ENCODE measurements around the gene PRDM16. TPM values are rescaled to one million over a fixed set of nuclear protein-coding genes. Genes with fewer than 3 reads are reported as not detected.

Gene PRDM16
- total RNA-seq, 1 experiment from 2014 or later = 5.3 TPM

DNA sequence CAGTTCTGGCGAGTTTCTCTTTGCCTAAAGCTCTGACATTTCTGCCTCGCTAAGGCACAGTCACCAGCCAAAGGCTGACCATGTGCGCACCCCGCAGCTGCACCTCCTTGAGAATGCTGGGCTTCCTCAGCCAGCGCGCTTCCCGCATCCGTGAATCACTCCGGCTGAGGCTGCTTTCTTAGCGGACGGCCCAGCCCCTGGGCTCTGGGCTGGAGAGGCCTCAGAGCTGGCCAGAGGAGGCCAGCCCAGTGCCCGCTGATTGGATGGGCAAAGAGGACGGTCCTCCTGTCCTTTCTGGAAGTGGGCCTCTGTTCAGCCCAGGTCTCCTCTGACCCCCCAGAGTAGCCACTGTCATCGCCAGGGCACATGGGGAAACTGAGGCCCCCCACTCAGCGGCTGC, 56.1 kb downstream of the PRDM16 start:
- H3K27ac Mint-ChIP-seq (ENCODE audit: unreplicated experiment) = no peak overlapping the region
- H3K4me1 ChIP-seq = no peaks in the 10 kb centered on the region
- no peaks in the 10 kb centered on the region for H3K36me3 Mint-ChIP-seq (ENCODE audit: insufficient read depth, unreplicated experiment)
- no peaks in the 10 kb centered on the region for H3K9me3 Mint-ChIP-seq (ENCODE audit: unreplicated experiment)
- ChIA-PET POLR2A (no interaction called here), CTCF (no interaction called here)
- no peaks in the 10 kb centered on the region for H3K9me3 ChIP-seq
- no peaks in the 10 kb centered on the region for H3K4me1 Mint-ChIP-seq (ENCODE audit: low read depth, unreplicated experiment)
- no peaks in the 10 kb centered on the region for H3K27me3 Mint-ChIP-seq (ENCODE audit: insufficient read depth, unreplicated experiment)
- H3K4me3 ChIP-seq (ENCODE audit: low read depth, low read length) = no peak overlapping the region
- no peaks in the 10 kb centered on the region for H3K27me3 ChIP-seq (replicated peaks; ENCODE audit: control insufficient read depth, insufficient read depth, low read length)
- BruUV-seq (replicated peaks) = no TSS peak
- H3K36me3 ChIP-seq (ENCODE audit: control insufficient read depth, insufficient read depth, low read length) = no peaks in the 10 kb centered on the region
- TF ChIP-seq CTCF (IDR thresholded peaks at IDR 0.05; ENCODE audit: insufficient read depth in 1 of 2, low read depth in 1 of 2, low read length in 1 of 2, severe bottlenecking in 1 of 2, unreplicated experiment in 1 of 2) = no peak
- intact Hi-C loops (cut with micrococcal nuclease; ENCODE audit: unreplicated experiment) = no loop called here
- no peak overlapping the region for H3K4me3 Mint-ChIP-seq (ENCODE audit: unreplicated experiment)
- DNase-seq = no peak

- Mint-ChIP-seq H3K27me3 (ENCODE audit: insufficient read depth, unreplicated experiment) (no peaks in the 10 kb centered on the region), H3K4me1 (ENCODE audit: low read depth, unreplicated experiment) (no peaks in the 10 kb centered on the region), H3K4me3 (ENCODE audit: unreplicated experiment) (no peak overlapping the region), H3K27ac (ENCODE audit: unreplicated experiment) (no peak overlapping the region), H3K36me3 (ENCODE audit: insufficient read depth, unreplicated experiment) (no peaks in the 10 kb centered on the region), H3K9me3 (ENCODE audit: unreplicated experiment) (no peaks in the 10 kb centered on the region)
- Histone ChIP-seq H3K4me1 (no peaks in the 10 kb centered on the region), H3K9me3 (no peaks in the 10 kb centered on the region), H3K27me3 (replicated peaks; ENCODE audit: control insufficient read depth, insufficient read depth, low read length) (no peaks in the 10 kb centered on the region), H3K4me3 (ENCODE audit: low read depth, low read length) (no peak overlapping the region), H3K36me3 (ENCODE audit: control insufficient read depth, insufficient read depth, low read length) (no peaks in the 10 kb centered on the region)
- no peak for DNase-seq
- CTCF ChIA-PET = no interaction called here
- POLR2A ChIA-PET = no interaction called here
- BruUV-seq (replicated peaks) = no TSS peak
- no peak for TF ChIP-seq CTCF (IDR thresholded peaks at IDR 0.05; ENCODE audit: insufficient read depth in 1 of 2, low read depth in 1 of 2, low read length in 1 of 2, severe bottlenecking in 1 of 2, unreplicated experiment in 1 of 2)
- intact Hi-C loops (cut with micrococcal nuclease; ENCODE audit: unreplicated experiment) = no loop called here
These were observed 56.8 kb downstream of the PRDM16 start for GRCh38 chr1:3125546-3126368.

DNA sequence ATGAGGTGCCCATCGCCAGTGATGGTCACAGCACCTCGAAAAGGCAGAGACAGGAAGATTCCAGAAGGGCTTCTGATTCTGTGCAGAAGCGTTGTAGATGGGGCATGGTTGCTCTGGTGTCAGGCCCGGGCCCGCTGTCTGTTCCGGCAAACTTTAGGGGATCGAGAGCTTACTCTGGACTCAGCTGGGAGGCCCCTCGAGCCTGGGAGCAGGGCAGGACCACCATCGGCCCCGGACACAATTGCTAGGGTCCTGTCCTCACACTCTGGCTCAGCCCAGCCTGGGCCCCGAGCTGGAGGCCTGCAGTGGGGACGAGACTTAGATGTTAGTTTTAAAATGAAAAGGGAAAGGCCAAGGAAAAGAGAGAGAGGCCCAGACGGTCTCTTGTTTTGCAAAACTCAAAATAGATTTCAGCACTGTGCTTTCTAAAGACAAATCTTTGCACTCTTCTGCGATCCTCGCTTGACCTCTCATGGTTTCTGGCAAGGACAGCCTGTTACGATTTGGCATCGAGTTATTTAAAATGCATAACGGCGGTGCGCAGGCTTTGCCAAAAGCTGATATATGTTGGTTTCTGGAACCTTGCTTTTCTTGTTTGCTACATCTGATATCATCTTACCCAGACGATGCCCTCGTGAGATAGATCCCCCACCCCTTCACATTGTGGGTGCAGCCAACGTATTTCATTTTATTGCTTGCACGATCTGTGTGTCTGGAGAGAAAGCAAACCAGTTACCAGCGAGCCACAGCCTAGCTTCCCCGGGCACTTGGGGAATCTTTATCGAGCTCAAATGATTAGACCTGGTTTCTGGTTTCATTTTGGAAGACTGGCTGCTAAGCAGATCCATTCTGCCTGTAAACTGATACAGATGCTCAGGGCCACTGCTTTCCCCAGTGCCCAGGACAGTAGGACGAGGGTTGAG, 58.0 kb downstream of the PRDM16 start:
- H3K9me3 ChIP-seq = no peaks in the 10 kb centered on the region
- no peaks in the 10 kb centered on the region for H3K36me3 ChIP-seq (ENCODE audit: control insufficient read depth, insufficient read depth, low read length)
- Mint-ChIP-seq H3K36me3 (ENCODE audit: insufficient read depth, unreplicated experiment) (no peaks in the 10 kb centered on the region), H3K4me3 (ENCODE audit: unreplicated experiment) (no peak overlapping the region), H3K27ac (ENCODE audit: unreplicated experiment) (no peak overlapping the region), H3K4me1 (ENCODE audit: low read depth, unreplicated experiment) (no peaks in the 10 kb centered on the region), H3K9me3 (ENCODE audit: unreplicated experiment) (no peaks in the 10 kb centered on the region), H3K27me3 (ENCODE audit: insufficient read depth, unreplicated experiment) (no peaks in the 10 kb centered on the region)
- intact Hi-C loops (cut with micrococcal nuclease; ENCODE audit: unreplicated experiment) = no loop called here
- DNase-seq = no peak
- H3K4me3 ChIP-seq (ENCODE audit: low read depth, low read length) = no peak overlapping the region
- BruUV-seq (replicated peaks) = no TSS peak
- no peak for TF ChIP-seq CTCF (IDR thresholded peaks at IDR 0.05; ENCODE audit: insufficient read depth in 1 of 2, low read depth in 1 of 2, low read length in 1 of 2, severe bottlenecking in 1 of 2, unreplicated experiment in 1 of 2)
- H3K27me3 ChIP-seq (replicated peaks; ENCODE audit: control insufficient read depth, insufficient read depth, low read length) = no peaks in the 10 kb centered on the region
- CTCF ChIA-PET = no interaction called here
- POLR2A ChIA-PET = no interaction called here
- no peaks in the 10 kb centered on the region for H3K4me1 ChIP-seq
